ENCODE results near the gene HDAC4. TPM values are rescaled to one million over a fixed set of nuclear protein-coding genes. Genes with fewer than 3 reads are reported as not detected.

Gene HDAC4
- total RNA-seq, 1 experiment from 2014 or later, result 40.1 TPM

DNA sequence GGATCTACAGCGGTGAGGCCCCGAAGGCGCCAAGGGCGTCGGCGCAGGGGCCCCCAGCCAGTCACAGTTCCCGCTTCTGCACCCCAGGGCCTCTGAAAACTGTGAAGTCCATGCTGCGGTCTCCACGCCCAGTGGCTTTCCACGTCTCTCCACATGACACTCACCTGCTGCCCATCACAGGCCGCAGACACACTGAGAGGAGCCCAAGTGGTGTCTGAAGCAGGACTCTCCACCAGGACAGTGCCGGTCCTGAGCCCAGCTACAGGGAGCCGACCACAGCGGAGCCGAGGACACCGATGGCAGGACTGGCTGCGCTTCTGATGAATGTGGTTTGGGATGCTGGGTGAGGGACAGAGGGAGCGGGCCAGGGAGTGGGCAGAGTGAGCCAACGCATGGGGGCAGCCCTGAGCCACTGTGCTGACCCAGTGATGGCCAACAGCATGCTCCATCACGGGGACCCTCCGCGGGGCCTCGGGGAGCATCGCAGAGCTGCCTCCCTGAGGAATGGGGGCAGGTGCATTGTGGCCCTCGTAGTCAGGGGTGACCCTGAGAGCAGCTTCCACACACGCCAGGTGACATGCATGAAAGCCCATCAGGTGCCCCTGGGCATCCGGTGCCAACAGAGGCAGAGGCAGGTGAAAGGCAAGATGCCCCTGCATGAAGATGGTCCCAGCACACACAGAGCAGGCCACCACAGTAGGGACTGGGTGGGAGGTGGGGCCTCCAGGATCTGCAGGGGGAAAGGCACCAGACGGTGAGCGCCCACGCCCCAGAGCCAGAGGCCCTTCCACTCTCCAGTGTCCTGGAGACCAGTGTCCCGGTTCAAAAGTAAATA is 116.6 kb downstream of the HDAC4 start:
- Histone ChIP-seq H3K4me3 (ENCODE audit: low read depth in 2 of 2, low read length in 2 of 2) (no peak overlapping the region), H3K27me3 (ENCODE audit: control insufficient read depth, insufficient read depth, low read length) (no peaks in the 10 kb centered on the region), H3K9me3 (ENCODE audit: control insufficient read depth, insufficient read depth, low read depth, low read length) (no peaks in the 10 kb centered on the region), H3K36me3 (ENCODE audit: control insufficient read depth, insufficient read depth, low read length) (no peaks in the 10 kb centered on the region), H3K4me1 (ENCODE audit: control insufficient read depth, insufficient read depth, low read length) (peaks cover 9% of the 10 kb centered on the region; the same call in 1 of the 2 replicates), H3K27ac (ENCODE audit: low read length) (no peak overlapping the region)
- TF ChIP-seq, protein P1, sequence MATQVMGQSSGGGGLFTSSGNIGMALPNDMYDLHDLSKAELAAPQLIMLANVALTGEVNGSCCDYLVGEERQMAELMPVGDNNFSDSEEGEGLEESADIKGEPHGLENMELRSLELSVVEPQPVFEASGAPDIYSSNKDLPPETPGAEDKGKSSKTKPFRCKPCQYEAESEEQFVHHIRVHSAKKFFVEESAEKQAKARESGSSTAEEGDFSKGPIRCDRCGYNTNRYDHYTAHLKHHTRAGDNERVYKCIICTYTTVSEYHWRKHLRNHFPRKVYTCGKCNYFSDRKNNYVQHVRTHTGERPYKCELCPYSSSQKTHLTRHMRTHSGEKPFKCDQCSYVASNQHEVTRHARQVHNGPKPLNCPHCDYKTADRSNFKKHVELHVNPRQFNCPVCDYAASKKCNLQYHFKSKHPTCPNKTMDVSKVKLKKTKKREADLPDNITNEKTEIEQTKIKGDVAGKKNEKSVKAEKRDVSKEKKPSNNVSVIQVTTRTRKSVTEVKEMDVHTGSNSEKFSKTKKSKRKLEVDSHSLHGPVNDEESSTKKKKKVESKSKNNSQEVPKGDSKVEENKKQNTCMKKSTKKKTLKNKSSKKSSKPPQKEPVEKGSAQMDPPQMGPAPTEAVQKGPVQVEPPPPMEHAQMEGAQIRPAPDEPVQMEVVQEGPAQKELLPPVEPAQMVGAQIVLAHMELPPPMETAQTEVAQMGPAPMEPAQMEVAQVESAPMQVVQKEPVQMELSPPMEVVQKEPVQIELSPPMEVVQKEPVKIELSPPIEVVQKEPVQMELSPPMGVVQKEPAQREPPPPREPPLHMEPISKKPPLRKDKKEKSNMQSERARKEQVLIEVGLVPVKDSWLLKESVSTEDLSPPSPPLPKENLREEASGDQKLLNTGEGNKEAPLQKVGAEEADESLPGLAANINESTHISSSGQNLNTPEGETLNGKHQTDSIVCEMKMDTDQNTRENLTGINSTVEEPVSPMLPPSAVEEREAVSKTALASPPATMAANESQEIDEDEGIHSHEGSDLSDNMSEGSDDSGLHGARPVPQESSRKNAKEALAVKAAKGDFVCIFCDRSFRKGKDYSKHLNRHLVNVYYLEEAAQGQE (IDR thresholded peaks at IDR 0.05; ENCODE audit: insufficient read depth in 1 of 2, low read depth in 2 of 2, low read length in 1 of 2), result no peak
- TF ChIP-seq SIN3A (IDR thresholded peaks at IDR 0.05; ENCODE audit: borderline replicate concordance, insufficient read depth, low read depth, low read length) (no peak), POLR2AphosphoS5 (IDR thresholded peaks at IDR 0.05; ENCODE audit: low read depth, low read length) (no peak), TCF7L2 (IDR thresholded peaks at IDR 0.05; ENCODE audit: low read depth, low read length) (no peak)
- TF ChIP-seq, protein P2, sequence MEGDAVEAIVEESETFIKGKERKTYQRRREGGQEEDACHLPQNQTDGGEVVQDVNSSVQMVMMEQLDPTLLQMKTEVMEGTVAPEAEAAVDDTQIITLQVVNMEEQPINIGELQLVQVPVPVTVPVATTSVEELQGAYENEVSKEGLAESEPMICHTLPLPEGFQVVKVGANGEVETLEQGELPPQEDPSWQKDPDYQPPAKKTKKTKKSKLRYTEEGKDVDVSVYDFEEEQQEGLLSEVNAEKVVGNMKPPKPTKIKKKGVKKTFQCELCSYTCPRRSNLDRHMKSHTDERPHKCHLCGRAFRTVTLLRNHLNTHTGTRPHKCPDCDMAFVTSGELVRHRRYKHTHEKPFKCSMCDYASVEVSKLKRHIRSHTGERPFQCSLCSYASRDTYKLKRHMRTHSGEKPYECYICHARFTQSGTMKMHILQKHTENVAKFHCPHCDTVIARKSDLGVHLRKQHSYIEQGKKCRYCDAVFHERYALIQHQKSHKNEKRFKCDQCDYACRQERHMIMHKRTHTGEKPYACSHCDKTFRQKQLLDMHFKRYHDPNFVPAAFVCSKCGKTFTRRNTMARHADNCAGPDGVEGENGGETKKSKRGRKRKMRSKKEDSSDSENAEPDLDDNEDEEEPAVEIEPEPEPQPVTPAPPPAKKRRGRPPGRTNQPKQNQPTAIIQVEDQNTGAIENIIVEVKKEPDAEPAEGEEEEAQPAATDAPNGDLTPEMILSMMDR (IDR thresholded peaks at IDR 0.05), result no peak
- in situ Hi-C loops (cut with HindIII; ENCODE audit: low pct_unique_long_range_greater_than_20kb, low sequenced_read_pairs), result no loop called here
- intact Hi-C loops (cut with micrococcal nuclease; ENCODE audit: unreplicated experiment), result no loop called here
- ATAC-seq, result no peak
- POLR2A ChIA-PET, result no interaction called here
- no TSS peak for BruUV-seq (replicated peaks)
- CTCF ChIA-PET, result interaction anchor here (0.9 kb wide), 1 partner anchor 285 kb away, joined by 4 read pairs; no protein-coding TSS in a partner anchor
- no peak for DNase-seq (ENCODE audit: low read depth, low spot score)

DNA sequence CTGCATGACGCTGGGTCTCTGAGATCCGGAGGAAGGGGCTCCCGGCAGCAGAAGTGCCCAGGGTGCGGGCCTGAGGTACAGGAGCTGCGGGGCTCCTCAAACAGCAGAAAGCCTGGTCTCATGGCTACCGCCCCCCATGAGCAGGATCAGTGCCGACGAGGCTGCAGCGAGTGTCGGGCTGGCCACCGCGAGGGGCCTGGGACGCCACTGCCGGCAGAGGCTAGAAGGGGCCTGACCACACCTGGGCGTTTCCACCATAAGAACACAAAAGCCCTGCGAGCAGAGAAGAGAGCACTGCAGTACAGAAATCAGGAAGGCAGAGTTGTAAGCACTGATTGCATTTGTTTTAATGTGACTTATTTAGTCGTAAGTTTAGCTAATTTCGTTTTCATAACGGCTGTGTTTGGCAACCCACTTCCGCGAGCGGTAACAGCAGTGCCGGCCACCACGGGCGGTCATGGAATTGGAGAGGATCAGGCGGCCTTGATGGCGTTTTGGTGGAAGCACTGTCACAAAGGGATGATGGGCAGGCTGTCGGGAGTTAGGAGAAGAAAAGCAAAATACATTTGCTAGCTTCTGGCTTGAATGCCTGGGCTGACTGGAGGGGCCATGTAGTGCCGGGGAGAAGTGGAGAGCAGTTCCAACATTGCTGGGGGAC is 117.4 kb downstream of the HDAC4 start:
- no peaks in the 10 kb centered on the region for H3K9me3 ChIP-seq (ENCODE audit: control insufficient read depth, insufficient read depth, low read depth, low read length)
- H3K4me3 ChIP-seq (ENCODE audit: low read depth in 2 of 2, low read length in 2 of 2), result no peak overlapping the region
- H3K27ac ChIP-seq (ENCODE audit: low read length), result no peak overlapping the region
- H3K4me1 ChIP-seq (ENCODE audit: control insufficient read depth, insufficient read depth, low read length), result peaks cover 15% of the 10 kb centered on the region; the same call in 1 of the 2 replicates
- TF ChIP-seq POLR2AphosphoS5 (IDR thresholded peaks at IDR 0.05; ENCODE audit: low read depth, low read length) (no peak), SIN3A (IDR thresholded peaks at IDR 0.05; ENCODE audit: borderline replicate concordance, insufficient read depth, low read depth, low read length) (no peak), TCF7L2 (IDR thresholded peaks at IDR 0.05; ENCODE audit: low read depth, low read length) (no peak)
- TF ChIP-seq, protein P1 (IDR thresholded peaks at IDR 0.05; ENCODE audit: insufficient read depth in 1 of 2, low read depth in 2 of 2, low read length in 1 of 2), result no peak
- TF ChIP-seq, protein P2 (IDR thresholded peaks at IDR 0.05), result no peak
- in situ Hi-C loops (cut with HindIII; ENCODE audit: low pct_unique_long_range_greater_than_20kb, low sequenced_read_pairs), result no loop called here
- no peaks in the 10 kb centered on the region for H3K36me3 ChIP-seq (ENCODE audit: control insufficient read depth, insufficient read depth, low read length)
- DNase-seq (ENCODE audit: low read depth, low spot score) (no peak), ATAC-seq (no peak)
- ChIA-PET POLR2A (no interaction called here), CTCF (no interaction called here)
- intact Hi-C loops (cut with micrococcal nuclease; ENCODE audit: unreplicated experiment), result no loop called here
- H3K27me3 ChIP-seq (ENCODE audit: control insufficient read depth, insufficient read depth, low read length), result no peaks in the 10 kb centered on the region
- no TSS peak for BruUV-seq (replicated peaks)
